Sigmoid colon (tissue), 3 donors: ENCODE measurements around the gene CEP85L.

Source experiments
- CTCF ChIP-seq, 4 experiments: fragments of 450-650 bp in 3 of 4; fragments of 200-600 bp in 1 of 4; IDR thresholded peaks; one replicate each; pipeline ENCODE4 v1.5.1; 2016 to 2019; ENCODE audit warnings: antibody characterized with exemption in 4 of 4, mild to moderate bottlenecking in 3 of 4, moderate library complexity in 2 of 4
- POLR2A ChIP-seq, 2 donors: fragments of 450-650 bp; IDR thresholded peaks; one replicate each; pipeline ENCODE4 v1.6.1; 2016; ENCODE audit warnings: antibody characterized with exemption in 2 of 2, mild to moderate bottlenecking in 2 of 2, moderate library complexity in 2 of 2

DNA sequence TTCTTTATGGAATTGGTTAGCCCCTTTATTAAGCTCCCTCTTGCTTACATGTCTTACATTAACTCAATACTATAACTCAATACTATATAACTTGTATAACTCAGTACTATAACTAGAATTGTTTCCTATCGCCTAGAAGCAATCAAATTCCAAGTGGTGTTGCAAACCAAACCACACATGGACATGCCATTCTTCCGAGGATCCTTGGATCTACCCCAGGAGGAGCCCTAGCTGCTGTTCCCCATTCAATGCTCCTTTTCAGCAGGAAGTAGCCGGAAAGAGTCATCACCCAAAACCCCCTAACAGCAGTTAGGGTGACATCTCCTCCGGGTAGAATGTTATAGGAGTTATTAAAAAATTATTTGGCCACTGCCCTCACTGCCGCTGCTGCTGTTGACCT is 62.8 kb downstream of the CEP85L start:
- TF ChIP-seq POLR2A (IDR thresholded peaks at IDR 0.05), result no peak
- no peak for TF ChIP-seq CTCF (IDR thresholded peaks at IDR 0.05)
